Measurements from ENCODE around the gene VPS16. TPM values are rescaled to one million over a fixed set of nuclear protein-coding genes. Genes with fewer than 3 reads are reported as not detected.

VPS16 gene
- polyA plus RNA-seq, 4 donors, result 29.3 to 94.6 (median 51.6) TPM

DNA sequence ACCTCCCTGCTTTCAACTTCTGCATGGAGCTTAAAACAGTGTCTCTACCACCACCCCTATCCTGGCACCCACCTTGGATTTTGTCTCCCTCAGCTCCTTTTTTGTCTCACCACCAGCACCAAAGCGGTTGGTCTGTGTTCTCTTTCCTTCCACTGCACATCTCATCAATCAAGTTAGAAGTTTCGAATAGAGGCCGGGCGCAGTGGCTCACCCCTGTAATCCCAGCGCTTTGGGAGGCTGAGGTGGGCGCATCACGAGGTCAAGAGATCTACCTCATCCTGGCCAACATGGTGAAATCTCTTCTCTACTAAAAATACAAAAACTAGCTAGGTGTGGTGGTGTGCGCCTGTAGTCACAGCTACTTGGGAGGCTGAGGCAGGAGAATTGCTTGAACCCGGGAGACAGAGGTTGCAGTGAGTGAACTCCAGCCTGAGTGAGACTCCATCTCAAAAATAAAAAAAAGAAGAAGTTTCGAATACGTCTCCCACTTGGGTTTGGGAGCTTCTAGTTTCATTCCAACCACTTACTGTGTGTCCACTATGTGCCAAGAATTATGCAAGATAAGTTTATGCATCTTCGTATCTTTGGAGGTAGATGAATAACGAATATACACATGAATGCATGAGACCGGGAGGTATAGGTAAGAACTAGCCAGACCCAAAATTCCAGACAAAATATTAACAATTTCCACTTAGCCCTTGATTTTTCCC is 6.0 kb upstream of the VPS16 start:
- H3K4me3 ChIP-seq (ENCODE audit: low read depth in 1 of 3, low read length in 3 of 3), result no peak overlapping the region

DNA sequence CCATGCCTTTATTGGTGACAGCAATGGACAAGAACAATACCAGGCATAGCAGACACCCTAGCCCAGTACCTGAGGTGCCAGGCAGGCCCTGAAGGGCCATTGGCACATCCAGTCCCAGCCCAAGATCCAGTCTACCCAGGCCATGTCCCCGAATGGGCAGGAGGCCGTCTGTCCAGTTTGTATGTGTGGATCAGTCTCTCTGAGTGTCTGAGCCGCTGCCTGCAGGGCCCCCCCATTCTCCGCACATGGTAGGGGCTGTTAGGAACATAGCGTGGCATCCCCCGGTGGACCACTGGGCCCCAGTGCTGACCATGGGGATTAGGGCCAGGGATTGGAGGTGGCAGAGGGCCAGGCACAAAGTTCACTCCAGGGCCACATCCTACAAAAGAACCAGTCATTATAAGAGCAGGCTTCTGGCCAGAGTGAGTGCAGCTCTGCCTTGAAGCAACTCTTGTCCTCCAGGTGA is 5.2 kb upstream of the VPS16 start:
- Histone ChIP-seq H3K4me1 (ENCODE audit: control insufficient read depth in 3 of 3, insufficient read depth in 2 of 3, low read depth in 1 of 3, low read length in 2 of 3) (peaks cover 0 to 5% (median 0%) of the 10 kb centered on the region in 3 donors), H3K4me3 (ENCODE audit: low read depth in 1 of 3, low read length in 3 of 3) (no peak overlapping the region), H3K27ac (ENCODE audit: low read depth in 1 of 3, low read length in 2 of 3) (no peak overlapping the region), H3K27me3 (ENCODE audit: control insufficient read depth in 3 of 3, insufficient read depth in 3 of 3, low read length in 3 of 3) (no peaks in the 10 kb centered on the region), H3K9me3 (ENCODE audit: control insufficient read depth in 2 of 2, insufficient read depth in 1 of 2, low read depth in 1 of 2, low read length in 1 of 2) (no peaks in the 10 kb centered on the region), H3K36me3 (ENCODE audit: control insufficient read depth in 3 of 3, insufficient read depth in 2 of 3, low read depth in 1 of 3, low read length in 3 of 3) (peaks cover 0 to 25% (median 0%) of the 10 kb centered on the region in 3 donors)
- no peak for DNase-seq
- FAIRE-seq, result no peak
- 80 to 94% (median 85%) methylated on average over 6 of the region's 6 CpGs for WGBS, 3 donors

More for the DNA sequence above, 6.0 kb upstream of the VPS16 start:
- Histone ChIP-seq H3K27me3 (ENCODE audit: control insufficient read depth in 3 of 3, insufficient read depth in 3 of 3, low read length in 3 of 3) (no peaks in the 10 kb centered on the region), H3K27ac (ENCODE audit: low read depth in 1 of 3, low read length in 2 of 3) (no peak overlapping the region), H3K9me3 (ENCODE audit: control insufficient read depth in 2 of 2, insufficient read depth in 1 of 2, low read depth in 1 of 2, low read length in 1 of 2) (no peaks in the 10 kb centered on the region), H3K36me3 (ENCODE audit: control insufficient read depth in 3 of 3, insufficient read depth in 2 of 3, low read depth in 1 of 3, low read length in 3 of 3) (peaks cover 0 to 25% (median 0%) of the 10 kb centered on the region in 3 donors), H3K4me1 (ENCODE audit: control insufficient read depth in 3 of 3, insufficient read depth in 2 of 3, low read depth in 1 of 3, low read length in 2 of 3) (peaks cover 0 to 1% (median 0%) of the 10 kb centered on the region in 3 donors)
- 94 to 95% (median 95%) methylated on average over 14 of the region's 14 CpGs for WGBS, 3 donors
- DNase-seq (no peak), FAIRE-seq (no peak)

DNA sequence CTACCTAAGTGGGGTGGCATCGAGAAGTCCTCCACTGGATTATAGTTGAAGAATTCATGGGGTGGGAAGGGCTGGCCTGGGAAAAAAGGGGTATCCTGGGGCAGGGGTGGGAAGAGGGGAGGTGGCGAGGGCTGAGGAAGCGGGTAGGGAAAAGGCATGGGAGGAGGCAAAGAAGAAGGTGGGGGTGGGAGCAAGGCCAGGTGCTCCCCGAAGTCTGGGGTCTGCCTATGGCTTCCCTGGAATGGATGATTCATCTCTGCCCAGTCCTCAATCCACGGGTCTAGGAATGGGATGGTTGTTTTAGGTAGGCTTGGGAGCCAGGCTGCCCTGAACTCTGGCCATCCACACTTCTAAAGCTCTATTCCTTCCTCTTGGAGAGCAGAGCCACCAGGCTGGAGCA is 4.5 kb upstream of the VPS16 start:
- WGBS, 3 donors, result 71 to 90% (median 86%) methylated on average over 5 of the region's 5 CpGs
- FAIRE-seq, result no peak

DNA sequence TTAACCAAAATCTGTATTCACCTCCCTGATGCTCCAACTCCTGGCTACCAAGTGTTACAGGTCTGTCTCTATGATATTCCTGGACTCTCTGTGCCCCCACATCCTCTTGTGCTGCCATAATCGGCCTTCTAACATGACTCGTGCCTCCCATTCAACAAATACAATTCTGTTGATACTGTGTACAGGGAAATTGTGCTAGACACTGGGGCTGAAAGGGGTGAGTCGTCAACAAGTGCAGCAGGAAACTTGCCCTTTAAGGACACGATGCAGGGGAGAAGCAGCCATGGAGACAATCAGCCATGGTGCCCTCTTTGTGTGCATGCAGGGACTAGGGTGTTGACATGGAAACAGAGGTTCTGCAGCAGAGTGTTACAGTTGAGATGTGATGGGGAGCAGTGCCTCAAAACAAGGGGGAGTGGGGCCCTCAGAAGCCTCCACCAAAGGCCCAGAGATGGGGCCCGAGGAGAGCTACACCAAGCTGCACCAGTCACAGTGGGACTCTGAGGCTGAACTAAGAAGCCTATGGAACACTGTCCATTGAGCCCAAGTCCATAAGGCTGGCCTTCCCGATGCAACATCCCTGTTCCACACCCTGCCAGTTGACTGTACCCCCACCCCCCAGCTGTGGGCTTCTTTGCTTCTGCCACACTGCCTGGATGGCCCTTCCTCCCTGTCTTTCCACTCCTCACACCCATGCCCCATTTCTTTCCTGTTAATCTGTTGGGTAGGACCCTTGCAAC is 3.2 kb upstream of the VPS16 start:
- WGBS, 3 donors, result 87 to 91% (median 90%) methylated on average over 6 of the region's 6 CpGs
- no peak for DNase-seq
- H3K27me3 ChIP-seq (ENCODE audit: control insufficient read depth in 3 of 3, insufficient read depth in 3 of 3, low read length in 3 of 3), result no peaks in the 10 kb centered on the region
- no peak for FAIRE-seq
- H3K4me1 ChIP-seq (ENCODE audit: control insufficient read depth in 3 of 3, insufficient read depth in 2 of 3, low read depth in 1 of 3, low read length in 2 of 3), result peaks cover 0 to 12% (median 7%) of the 10 kb centered on the region in 3 donors
- no peak overlapping the region for H3K4me3 ChIP-seq (ENCODE audit: low read depth in 1 of 3, low read length in 3 of 3)
- H3K9me3 ChIP-seq (ENCODE audit: control insufficient read depth in 2 of 2, insufficient read depth in 1 of 2, low read depth in 1 of 2, low read length in 1 of 2), result no peaks in the 10 kb centered on the region
- H3K27ac ChIP-seq (ENCODE audit: low read depth in 1 of 3, low read length in 2 of 3), result no peak overlapping the region
- H3K36me3 ChIP-seq (ENCODE audit: control insufficient read depth in 3 of 3, insufficient read depth in 2 of 3, low read depth in 1 of 3, low read length in 3 of 3), result peaks cover 0 to 25% (median 0%) of the 10 kb centered on the region in 3 donors

More for the DNA sequence above, 4.5 kb upstream of the VPS16 start:
- no peak overlapping the region for H3K27ac ChIP-seq (ENCODE audit: low read depth in 1 of 3, low read length in 2 of 3)
- peaks cover 0 to 5% (median 0%) of the 10 kb centered on the region in 3 donors for H3K4me1 ChIP-seq (ENCODE audit: control insufficient read depth in 3 of 3, insufficient read depth in 2 of 3, low read depth in 1 of 3, low read length in 2 of 3)
- no peaks in the 10 kb centered on the region for H3K27me3 ChIP-seq (ENCODE audit: control insufficient read depth in 3 of 3, insufficient read depth in 3 of 3, low read length in 3 of 3)
- H3K36me3 ChIP-seq (ENCODE audit: control insufficient read depth in 3 of 3, insufficient read depth in 2 of 3, low read depth in 1 of 3, low read length in 3 of 3), result peaks cover 0 to 25% (median 0%) of the 10 kb centered on the region in 3 donors
- no peak for DNase-seq
- no peaks in the 10 kb centered on the region for H3K9me3 ChIP-seq (ENCODE audit: control insufficient read depth in 2 of 2, insufficient read depth in 1 of 2, low read depth in 1 of 2, low read length in 1 of 2)
- H3K4me3 ChIP-seq (ENCODE audit: low read depth in 1 of 3, low read length in 3 of 3), result no peak overlapping the region

DNA sequence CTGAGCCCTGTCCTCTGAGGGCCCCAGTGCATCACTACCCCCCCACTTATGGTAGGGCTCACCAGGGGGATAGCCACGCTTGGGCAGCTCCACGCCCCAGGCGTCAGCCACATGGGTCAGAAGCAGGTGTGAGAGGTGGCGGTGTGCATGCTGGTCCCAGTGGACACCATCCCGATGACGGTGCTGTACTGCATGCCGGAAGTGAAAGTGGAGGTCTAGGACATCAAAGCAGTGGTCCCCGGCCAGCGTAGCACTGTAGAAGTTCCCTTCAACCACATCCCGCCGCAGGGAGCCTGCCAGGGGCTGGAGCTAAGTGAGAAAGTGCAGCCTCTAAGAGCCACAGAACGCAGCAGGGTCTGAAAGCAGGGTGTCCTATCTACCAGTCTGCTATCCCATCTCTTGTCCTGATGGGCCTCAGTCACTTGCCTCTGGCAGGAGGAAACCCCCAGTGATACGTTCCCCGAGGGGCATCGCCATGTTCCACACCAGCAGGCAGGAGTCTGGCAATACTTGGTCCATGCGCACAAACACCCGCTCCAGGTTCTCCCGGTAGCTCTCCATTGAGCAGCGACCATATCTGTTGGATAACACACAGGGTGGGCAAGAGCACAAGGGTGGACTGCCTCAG is 2.3 kb upstream of the VPS16 start:
- DNase-seq, result no peak
- 94 to 97% (median 96%) methylated on average over 19 of the region's 19 CpGs for WGBS, 3 donors

DNA sequence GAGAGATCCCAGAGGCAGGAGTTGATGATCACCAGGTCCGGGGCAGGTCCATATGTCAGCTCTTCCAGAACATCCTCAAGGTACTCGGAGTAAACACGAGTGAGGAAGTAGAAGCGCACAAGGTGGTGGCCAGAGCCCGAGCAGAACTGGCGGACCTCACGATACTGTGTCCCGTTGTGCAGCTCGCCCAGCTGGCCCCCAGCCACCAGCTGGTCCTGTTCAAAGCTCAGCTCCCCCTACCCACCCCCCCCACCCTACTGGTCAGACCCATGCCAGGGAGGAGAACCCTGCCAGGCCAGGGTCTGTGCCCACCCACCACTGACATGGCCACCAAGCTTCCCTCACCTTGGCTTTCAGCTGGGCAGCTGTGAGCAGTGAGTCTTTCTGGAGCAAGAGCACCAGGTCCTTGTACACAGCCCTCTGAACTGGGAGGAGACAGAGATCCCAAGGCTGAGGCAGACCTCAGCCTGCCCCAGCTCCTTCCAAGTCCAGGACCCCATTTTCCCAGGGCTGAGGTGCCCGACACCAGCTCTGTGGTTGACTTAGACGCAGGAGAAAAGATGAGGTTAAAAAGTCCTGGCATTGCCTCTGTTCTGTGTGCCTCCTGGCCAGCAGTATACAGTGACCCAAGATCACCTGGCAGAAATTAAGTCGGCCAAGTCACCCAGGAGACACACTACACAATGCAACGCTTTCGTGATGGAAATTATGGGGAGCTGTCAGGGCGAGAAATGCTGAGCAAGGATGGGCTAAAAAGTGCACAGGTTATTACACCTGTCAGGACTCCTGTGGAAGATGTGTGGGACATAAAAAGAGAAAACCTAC is 1.5 kb upstream of the VPS16 start:
- H3K9me3 ChIP-seq (ENCODE audit: control insufficient read depth in 2 of 2, insufficient read depth in 1 of 2, low read depth in 1 of 2, low read length in 1 of 2), result no peaks in the 10 kb centered on the region
- peaks cover 0 to 12% (median 7%) of the 10 kb centered on the region in 3 donors for H3K4me1 ChIP-seq (ENCODE audit: control insufficient read depth in 3 of 3, insufficient read depth in 2 of 3, low read depth in 1 of 3, low read length in 2 of 3)
- no peak overlapping the region for H3K4me3 ChIP-seq (ENCODE audit: low read depth in 1 of 3, low read length in 3 of 3)
- peaks cover 0 to 25% (median 0%) of the 10 kb centered on the region in 3 donors for H3K36me3 ChIP-seq (ENCODE audit: control insufficient read depth in 3 of 3, insufficient read depth in 2 of 3, low read depth in 1 of 3, low read length in 3 of 3)
- FAIRE-seq, result no peak
- no peaks in the 10 kb centered on the region for H3K27me3 ChIP-seq (ENCODE audit: control insufficient read depth in 3 of 3, insufficient read depth in 3 of 3, low read length in 3 of 3)
- DNase-seq, result no peak
- H3K27ac ChIP-seq (ENCODE audit: low read depth in 1 of 3, low read length in 2 of 3), result no peak overlapping the region
- WGBS, 3 donors, result 93 to 97% (median 96%) methylated on average over 15 of the region's 15 CpGs

More for the DNA sequence above, 2.3 kb upstream of the VPS16 start:
- Histone ChIP-seq H3K36me3 (ENCODE audit: control insufficient read depth in 3 of 3, insufficient read depth in 2 of 3, low read depth in 1 of 3, low read length in 3 of 3) (peaks cover 0 to 25% (median 0%) of the 10 kb centered on the region in 3 donors), H3K27ac (ENCODE audit: low read depth in 1 of 3, low read length in 2 of 3) (no peak overlapping the region), H3K4me1 (ENCODE audit: control insufficient read depth in 3 of 3, insufficient read depth in 2 of 3, low read depth in 1 of 3, low read length in 2 of 3) (peaks cover 0 to 12% (median 7%) of the 10 kb centered on the region in 3 donors), H3K9me3 (ENCODE audit: control insufficient read depth in 2 of 2, insufficient read depth in 1 of 2, low read depth in 1 of 2, low read length in 1 of 2) (no peaks in the 10 kb centered on the region), H3K27me3 (ENCODE audit: control insufficient read depth in 3 of 3, insufficient read depth in 3 of 3, low read length in 3 of 3) (no peaks in the 10 kb centered on the region), H3K4me3 (ENCODE audit: low read depth in 1 of 3, low read length in 3 of 3) (no peak overlapping the region)
- FAIRE-seq, result no peak

DNA sequence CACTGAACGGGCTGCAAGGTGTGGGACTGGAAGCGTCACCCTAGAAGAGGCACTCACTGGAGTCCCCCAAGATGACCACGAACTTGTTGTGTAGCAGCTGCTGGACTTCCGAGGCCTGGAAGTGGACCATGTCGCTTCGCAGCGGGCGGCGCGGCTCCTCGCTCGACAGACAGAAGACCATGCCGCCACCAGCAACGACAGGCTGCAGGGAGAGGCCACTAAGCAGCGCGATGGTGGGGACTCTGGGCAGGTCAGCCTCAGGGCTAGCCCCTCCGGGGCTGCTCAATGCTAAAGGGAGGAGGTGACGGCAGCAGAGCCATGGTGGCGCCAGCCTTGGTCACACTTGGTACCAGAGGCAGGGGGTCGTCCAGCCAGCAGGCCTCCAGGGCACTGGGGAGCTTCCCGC is 810 bp upstream of the VPS16 start:
- 85 to 90% (median 89%) methylated on average over 20 to 21 of the region's 21 CpGs for WGBS, 3 donors
- FAIRE-seq, result no peak
- peak overlapping the region in 2 of 3 donors; percentile 81 to 90 for H3K4me3 ChIP-seq (ENCODE audit: low read depth in 1 of 3, low read length in 3 of 3)
- no peaks in the 10 kb centered on the region for H3K9me3 ChIP-seq (ENCODE audit: control insufficient read depth in 2 of 2, insufficient read depth in 1 of 2, low read depth in 1 of 2, low read length in 1 of 2)
- no peak overlapping the region for H3K27ac ChIP-seq (ENCODE audit: low read depth in 1 of 3, low read length in 2 of 3)
- H3K4me1 ChIP-seq (ENCODE audit: control insufficient read depth in 3 of 3, insufficient read depth in 2 of 3, low read depth in 1 of 3, low read length in 2 of 3), result peaks cover 0 to 12% (median 7%) of the 10 kb centered on the region in 3 donors
- peak in 1 of 2 donors; percentile 13 for DNase-seq
- H3K36me3 ChIP-seq (ENCODE audit: control insufficient read depth in 3 of 3, insufficient read depth in 2 of 3, low read depth in 1 of 3, low read length in 3 of 3), result peaks cover 0 to 25% (median 0%) of the 10 kb centered on the region in 3 donors
- no peaks in the 10 kb centered on the region for H3K27me3 ChIP-seq (ENCODE audit: control insufficient read depth in 3 of 3, insufficient read depth in 3 of 3, low read length in 3 of 3)
